Left ventricle myocardium inferior (tissue), 1 donor: ENCODE results near the gene ZBTB21. TPM values are rescaled to one million over a fixed set of nuclear protein-coding genes. Genes with fewer than 3 reads are reported as not detected.

ENCODE experiments used
- DNase-seq: peaks from one replicate; pipeline ENCODE4 v3.0.0-alpha.2; 2020
- H3K27ac ChIP-seq: fragments of 200-600 bp; replicated peaks from 2 replicates; pipeline ENCODE4 v1.8.0; 2021
- H3K27me3 ChIP-seq: fragments of 200-600 bp; 2 replicates; pipeline ENCODE4 v1.8.0; 2021; ENCODE audit warnings: low read depth
- H3K36me3 ChIP-seq: fragments of 200-600 bp; 2 replicates; pipeline ENCODE4 v1.8.0; 2021
- H3K4me1 ChIP-seq: fragments of 200-600 bp; 2 replicates; pipeline ENCODE4 v1.8.0; 2021
- H3K4me3 ChIP-seq: fragments of 200-600 bp; 2 replicates; pipeline ENCODE4 v1.8.0; 2021; ENCODE audit warnings: mild to moderate bottlenecking, moderate library complexity
- H3K9me3 ChIP-seq: fragments of 200-600 bp; replicated peaks from 2 replicates; pipeline ENCODE4 v1.8.0; 2021
- intact Hi-C: fragments of 100-400 bp; cut with micrococcal nuclease; formaldehyde crosslinking; loops from one replicate; pipeline ENCODE4 v1.11.0; 2022
- total RNA-seq: library from RNA; stranded (reverse); fragmentation: NEBNext Ultra II Directional; extraction: Animal tissue kit (Norgen Biotek cat#: 25700); gene quantifications from one replicate; pipeline ENCODE4 v1.2.1, GENCODE V29; 2021
- TF ChIP-seq, protein P1 (sequence below): fragments of 200-600 bp; IDR thresholded peaks from 2 replicates; pipeline ENCODE4 v1.8.0; 2021; ENCODE audit warnings: antibody characterized with exemption, mild to moderate bottlenecking, borderline replicate concordance
- donor health status: DM: no; HTN: yes; CAD: no; lungs with severe emphysema.

Gene ZBTB21
- total RNA-seq, 1 donor from 2014 or later = 4.9 TPM

DNA sequence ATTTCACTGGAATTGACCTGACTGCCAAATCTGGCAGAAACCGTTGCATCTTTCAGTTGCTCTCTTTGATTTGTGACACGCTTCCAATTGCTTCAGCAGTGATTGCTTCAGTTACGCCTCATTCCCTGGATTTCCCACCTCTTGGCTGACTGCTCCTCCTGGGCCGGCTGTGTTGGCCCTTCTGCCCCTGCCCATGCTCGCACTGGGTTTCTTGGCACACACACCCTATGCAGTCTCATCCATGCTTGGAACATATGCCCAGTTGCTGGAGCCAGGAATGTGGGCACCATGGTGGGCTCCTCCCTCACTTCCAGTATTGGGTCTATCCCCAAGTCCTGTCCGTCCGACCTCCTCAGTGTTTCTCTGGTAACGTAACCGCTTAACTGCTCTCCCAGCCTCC lies 2.2 kb upstream of the ZBTB21 start:
- H3K4me3 ChIP-seq = no peak overlapping the region
- peaks cover 37% of the 10 kb centered on the region for H3K4me1 ChIP-seq
- DNase-seq = no peak
- H3K27ac ChIP-seq = no peak overlapping the region
- TF ChIP-seq, protein P1, sequence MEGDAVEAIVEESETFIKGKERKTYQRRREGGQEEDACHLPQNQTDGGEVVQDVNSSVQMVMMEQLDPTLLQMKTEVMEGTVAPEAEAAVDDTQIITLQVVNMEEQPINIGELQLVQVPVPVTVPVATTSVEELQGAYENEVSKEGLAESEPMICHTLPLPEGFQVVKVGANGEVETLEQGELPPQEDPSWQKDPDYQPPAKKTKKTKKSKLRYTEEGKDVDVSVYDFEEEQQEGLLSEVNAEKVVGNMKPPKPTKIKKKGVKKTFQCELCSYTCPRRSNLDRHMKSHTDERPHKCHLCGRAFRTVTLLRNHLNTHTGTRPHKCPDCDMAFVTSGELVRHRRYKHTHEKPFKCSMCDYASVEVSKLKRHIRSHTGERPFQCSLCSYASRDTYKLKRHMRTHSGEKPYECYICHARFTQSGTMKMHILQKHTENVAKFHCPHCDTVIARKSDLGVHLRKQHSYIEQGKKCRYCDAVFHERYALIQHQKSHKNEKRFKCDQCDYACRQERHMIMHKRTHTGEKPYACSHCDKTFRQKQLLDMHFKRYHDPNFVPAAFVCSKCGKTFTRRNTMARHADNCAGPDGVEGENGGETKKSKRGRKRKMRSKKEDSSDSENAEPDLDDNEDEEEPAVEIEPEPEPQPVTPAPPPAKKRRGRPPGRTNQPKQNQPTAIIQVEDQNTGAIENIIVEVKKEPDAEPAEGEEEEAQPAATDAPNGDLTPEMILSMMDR = no peak
- no peaks in the 10 kb centered on the region for H3K9me3 ChIP-seq
- no peaks in the 10 kb centered on the region for H3K36me3 ChIP-seq
- H3K27me3 ChIP-seq = no peaks in the 10 kb centered on the region
- intact Hi-C loops = no loop called here

DNA sequence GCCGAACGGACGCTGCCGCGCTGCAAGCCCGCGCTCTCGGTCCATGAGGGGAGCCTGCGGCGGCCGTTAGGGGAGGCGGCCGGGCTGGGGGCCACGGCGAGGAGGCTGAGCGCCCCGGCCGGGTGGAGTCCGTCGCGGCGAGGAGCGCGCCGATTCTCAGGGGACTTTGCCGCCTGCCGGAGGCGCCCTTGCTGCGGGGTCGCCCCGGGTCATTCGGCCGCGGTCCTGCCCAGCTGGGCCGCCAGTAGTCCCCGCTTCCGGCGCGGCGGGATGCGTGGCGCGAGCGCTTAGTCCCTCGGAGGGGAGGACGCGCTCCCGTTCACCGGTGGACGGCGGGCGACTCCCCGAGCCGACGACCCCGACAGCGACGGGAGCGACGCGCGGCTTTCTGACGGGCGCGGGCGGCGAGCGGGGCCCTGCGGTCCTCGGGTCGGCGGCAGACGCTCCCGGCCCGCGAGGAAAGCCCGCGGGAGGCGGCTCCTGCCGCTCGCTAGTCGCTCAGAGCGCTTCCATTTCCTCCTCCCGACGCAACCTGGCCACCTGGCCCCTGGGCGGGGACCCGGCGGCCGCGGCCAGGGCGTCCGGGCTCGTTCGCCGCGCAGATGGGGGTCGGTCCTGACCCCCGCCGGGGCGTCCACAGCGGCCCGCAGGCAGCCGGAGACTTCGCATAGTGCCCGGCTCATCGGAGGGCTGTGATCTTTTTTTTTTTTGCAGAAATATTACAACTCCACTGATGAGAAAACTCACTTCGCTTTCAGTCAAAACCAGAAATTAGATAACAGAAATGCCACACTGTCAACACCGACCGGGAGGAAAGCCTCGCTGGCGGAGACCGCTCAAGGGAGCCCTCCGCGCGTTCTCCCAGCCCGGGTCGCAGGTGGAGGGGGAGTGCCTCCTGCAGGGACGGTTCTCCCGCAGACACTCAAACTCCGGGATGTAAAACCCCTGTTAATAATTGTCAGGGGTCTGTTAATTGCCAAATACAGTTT lies 641 bp upstream of the ZBTB21 start:
- no peaks in the 10 kb centered on the region for H3K9me3 ChIP-seq
- no peaks in the 10 kb centered on the region for H3K36me3 ChIP-seq
- peak overlapping the region; percentile 100 for H3K27ac ChIP-seq
- TF ChIP-seq, protein P1 = peak; percentile 44
- H3K4me3 ChIP-seq = peak overlapping the region; percentile 90
- H3K27me3 ChIP-seq = no peaks in the 10 kb centered on the region
- no peak for DNase-seq
- intact Hi-C loops = no loop called here
- H3K4me1 ChIP-seq = peaks cover 38% of the 10 kb centered on the region

DNA sequence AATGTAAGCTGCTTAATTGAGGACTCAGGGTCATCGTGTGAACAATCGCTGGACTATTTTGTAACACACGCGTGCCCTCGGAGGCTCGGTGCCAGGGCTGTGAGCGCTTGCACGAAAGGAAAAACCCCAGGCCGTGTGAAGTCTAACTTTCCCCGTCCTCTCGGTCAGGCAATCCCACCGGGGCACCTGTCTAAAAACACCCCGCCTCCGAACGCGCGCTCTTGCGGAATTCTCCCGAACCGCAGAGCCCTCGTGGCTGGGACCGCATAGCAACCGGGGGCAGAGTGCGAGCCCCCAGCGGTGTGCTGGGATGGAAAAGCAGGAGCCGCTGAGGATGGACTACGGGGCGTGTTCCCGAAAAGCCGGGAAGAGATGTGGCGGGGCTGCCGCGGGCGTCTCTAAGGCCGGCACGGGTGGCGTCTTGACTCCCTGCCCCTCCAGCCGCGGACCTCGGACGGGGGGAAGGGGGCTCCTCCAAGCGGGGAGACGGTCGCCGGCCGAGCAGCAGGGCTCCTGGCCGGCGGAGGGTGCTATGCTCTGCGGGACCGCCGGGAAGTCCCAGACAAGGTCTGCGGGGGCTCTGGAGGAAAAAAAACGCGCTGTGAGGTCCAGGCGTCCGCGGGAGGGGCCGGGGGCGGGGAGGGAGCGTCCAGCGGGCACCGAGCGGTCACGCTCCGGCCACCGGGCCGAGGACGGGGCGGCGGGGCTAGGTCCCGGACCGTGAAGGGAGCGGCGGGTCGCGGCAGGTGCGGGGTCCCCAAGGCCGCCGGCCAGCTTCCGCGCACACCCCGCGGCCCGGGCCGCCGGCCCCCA lies 936 bp downstream of the ZBTB21 start:
- no peaks in the 10 kb centered on the region for H3K36me3 ChIP-seq
- TF ChIP-seq, protein P1 = peak; percentile 54
- peaks cover 38% of the 10 kb centered on the region for H3K4me1 ChIP-seq
- H3K9me3 ChIP-seq = no peaks in the 10 kb centered on the region
- no peaks in the 10 kb centered on the region for H3K27me3 ChIP-seq
- peak overlapping the region; percentile 100 for H3K27ac ChIP-seq
- DNase-seq = peak; percentile 43
- intact Hi-C loops = loop anchor here (10.0 kb wide), 1 partner anchor 96 kb away; no protein-coding TSS in a partner anchor
- peak overlapping the region; percentile 90 for H3K4me3 ChIP-seq

DNA sequence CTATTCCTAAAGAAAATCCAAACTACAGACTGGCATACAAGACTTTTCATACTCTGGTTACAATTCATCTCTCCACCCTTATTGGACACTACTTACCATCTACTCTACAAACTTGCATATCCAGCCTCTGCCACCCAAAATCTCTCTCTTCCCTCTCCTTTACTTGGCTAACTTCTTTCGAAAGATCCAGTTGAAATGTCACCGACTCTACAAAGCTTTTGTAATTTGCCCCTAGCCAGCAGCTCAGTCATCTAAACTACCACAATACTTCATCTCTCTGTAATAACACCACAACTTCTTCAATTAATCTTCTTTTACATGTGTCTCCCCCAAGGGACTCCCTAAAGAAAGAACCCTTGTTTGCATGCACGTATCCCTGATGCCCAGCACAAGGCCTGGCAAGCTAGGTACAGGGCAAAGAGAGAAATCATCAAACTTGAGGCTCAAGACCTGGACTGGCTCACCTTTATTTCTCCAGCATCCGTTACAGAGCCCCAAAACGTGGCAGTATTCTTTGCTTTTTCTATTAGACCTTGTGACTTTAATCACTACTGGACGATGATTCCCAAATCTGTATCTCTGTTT lies 2.7 kb downstream of the ZBTB21 start:
- H3K4me1 ChIP-seq = peaks cover 38% of the 10 kb centered on the region
- no peaks in the 10 kb centered on the region for H3K27me3 ChIP-seq
- TF ChIP-seq, protein P1 = no peak
- intact Hi-C loops = loop anchor here (10.0 kb wide), 1 partner anchor 97 kb away; no protein-coding TSS in a partner anchor
- no peak for DNase-seq
- H3K4me3 ChIP-seq = no peak overlapping the region
- no peak overlapping the region for H3K27ac ChIP-seq
- no peaks in the 10 kb centered on the region for H3K36me3 ChIP-seq
- H3K9me3 ChIP-seq = no peaks in the 10 kb centered on the region

DNA sequence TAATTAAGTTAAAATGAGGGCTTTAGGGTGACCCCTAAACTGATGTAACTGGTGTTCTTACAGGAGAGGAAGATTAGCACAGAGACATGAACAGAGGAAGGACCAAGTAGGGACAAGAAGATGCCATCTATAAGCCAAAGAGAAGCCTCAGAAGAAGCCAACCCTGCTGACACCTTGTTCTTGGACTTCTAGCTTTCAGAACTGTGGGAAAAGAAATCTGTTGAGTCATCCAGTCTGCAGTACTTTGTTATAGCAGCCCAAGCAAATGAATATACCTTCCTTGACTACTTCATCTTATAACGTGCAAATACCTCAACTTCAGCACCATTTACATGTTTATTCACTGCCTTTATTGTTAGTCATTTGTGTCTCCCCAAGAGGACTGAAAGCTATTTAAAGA lies 3.4 kb downstream of the ZBTB21 start:
- no peak for DNase-seq
- no peaks in the 10 kb centered on the region for H3K27me3 ChIP-seq
- no peak overlapping the region for H3K4me3 ChIP-seq
- peaks cover 3% of the 10 kb centered on the region for H3K36me3 ChIP-seq
- H3K4me1 ChIP-seq = peaks cover 38% of the 10 kb centered on the region
- H3K27ac ChIP-seq = no peak overlapping the region
- TF ChIP-seq, protein P1 = no peak
- intact Hi-C loops = loop anchor here (10.0 kb wide), 1 partner anchor 98 kb away; no protein-coding TSS in a partner anchor
- no peaks in the 10 kb centered on the region for H3K9me3 ChIP-seq
